DND-41 (cell line): ENCODE measurements around the gene KIR2DL3.
"Not testable (repeated sequence)": the region's sequence is repeated elsewhere in the genome, so short reads cannot be mapped to it uniquely, and the experiment has no call there.

Experiments used
- ATAC-seq: fragments of 200-7000 bp; cut with Tn5 transposase; 3 replicates; pipeline ENCODE4 v1.9.1; 2021; ENCODE audit warnings: low read depth; ENCODE audit not compliant: insufficient read depth
- DNase-seq: peaks from one replicate; pipeline ENCODE4 v3.0.0-alpha.2; 2020
- H2AFZ ChIP-seq: 2 replicates; pipeline ENCODE4 v1.6.0; 2012; ENCODE audit warnings: low read depth, low read length
- H3K27ac ChIP-seq: 2 replicates; pipeline ENCODE4 v1.5.1; 2012; ENCODE audit warnings: low read length, inconsistent platforms
- H3K27me3 ChIP-seq: fragments of 200-600 bp; sonication (generic); 2 replicates; pipeline ENCODE4 v1.6.0; 2012; ENCODE audit warnings: low read length, mild to moderate bottlenecking, inconsistent platforms; ENCODE audit not compliant: insufficient read depth, poor library complexity
- H3K36me3 ChIP-seq: 2 replicates; pipeline ENCODE4 v1.5.1; 2012; ENCODE audit warnings: low read length, inconsistent platforms; ENCODE audit not compliant: insufficient read depth
- H3K4me1 ChIP-seq: 2 replicates; pipeline ENCODE4 v1.5.1; 2012; ENCODE audit warnings: mild to moderate bottlenecking, low read length; ENCODE audit not compliant: insufficient read depth
- H3K4me2 ChIP-seq: 2 replicates; pipeline ENCODE4 v1.6.0; 2012; ENCODE audit warnings: mild to moderate bottlenecking, moderate library complexity, low read length, inconsistent platforms; ENCODE audit not compliant: insufficient read depth
- H3K4me3 ChIP-seq, 2 experiments: fragments of 200-600 bp in 1 of 2; shearing (Covaris generic) in 1 of 2; 2 replicates each; pipeline ENCODE4 v1.5.1; 2012 to 2016; ENCODE audit warnings: inconsistent platforms in 2 of 2, low read length in 2 of 2, mild to moderate bottlenecking in 2 of 2, low read depth in 1 of 2, moderate library complexity in 1 of 2
- H3K79me2 ChIP-seq: 2 replicates; pipeline ENCODE4 v1.6.0; 2012; ENCODE audit warnings: low read length, inconsistent platforms; ENCODE audit not compliant: insufficient read depth
- H3K9ac ChIP-seq: 2 replicates; pipeline ENCODE4 v1.6.0; 2012; ENCODE audit warnings: low read depth, mild to moderate bottlenecking, inconsistent platforms, low read length, moderate library complexity
- H3K9me3 ChIP-seq: 2 replicates; pipeline ENCODE4 v1.5.1; 2012; ENCODE audit warnings: low read length, moderate library complexity, mild to moderate bottlenecking, inconsistent platforms; ENCODE audit not compliant: insufficient read depth, severe bottlenecking
- H4K20me1 ChIP-seq: 2 replicates; pipeline ENCODE4 v1.6.0; 2012; ENCODE audit warnings: low read length; ENCODE audit not compliant: insufficient read depth

The KIR2DL3 gene

DNA sequence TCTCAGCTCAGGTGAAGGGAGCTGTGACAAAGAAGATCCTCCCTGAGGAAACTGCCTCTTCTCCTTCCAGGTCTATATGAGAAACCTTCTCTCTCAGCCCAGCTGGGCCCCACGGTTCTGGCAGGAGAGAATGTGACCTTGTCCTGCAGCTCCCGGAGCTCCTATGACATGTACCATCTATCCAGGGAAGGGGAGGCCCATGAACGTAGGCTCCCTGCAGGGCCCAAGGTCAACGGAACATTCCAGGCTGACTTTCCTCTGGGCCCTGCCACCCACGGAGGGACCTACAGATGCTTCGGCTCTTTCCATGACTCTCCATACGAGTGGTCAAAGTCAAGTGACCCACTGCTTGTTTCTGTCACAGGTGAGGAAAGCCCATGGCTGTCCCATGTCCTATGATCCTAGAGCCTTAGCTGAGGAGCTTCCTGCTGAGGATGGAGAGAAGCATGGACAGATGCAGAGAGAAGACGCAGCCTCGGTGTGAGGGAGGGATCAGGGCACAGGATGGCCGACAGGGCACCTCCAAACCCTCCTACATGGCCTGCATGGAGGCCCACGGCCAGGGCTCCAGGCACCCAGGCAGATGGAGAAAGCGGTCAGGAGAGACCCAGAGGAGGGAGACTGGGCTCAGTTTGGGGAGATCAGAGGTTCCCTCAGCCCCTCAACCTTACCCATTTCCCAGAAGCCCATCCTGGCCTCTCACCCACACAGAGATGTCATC is 36.9 kb downstream of the KIR2DL3 start:
- H3K9ac ChIP-seq, H3K36me3 ChIP-seq, H3K27ac ChIP-seq, H3K4me1 ChIP-seq, DNase-seq, H3K4me3 ChIP-seq, H3K27me3 ChIP-seq, H3K4me2 ChIP-seq, H3K9me3 ChIP-seq, ATAC-seq, H3K79me2 ChIP-seq, H2AFZ ChIP-seq, H4K20me1 ChIP-seq: not testable (repeated sequence)

DNA sequence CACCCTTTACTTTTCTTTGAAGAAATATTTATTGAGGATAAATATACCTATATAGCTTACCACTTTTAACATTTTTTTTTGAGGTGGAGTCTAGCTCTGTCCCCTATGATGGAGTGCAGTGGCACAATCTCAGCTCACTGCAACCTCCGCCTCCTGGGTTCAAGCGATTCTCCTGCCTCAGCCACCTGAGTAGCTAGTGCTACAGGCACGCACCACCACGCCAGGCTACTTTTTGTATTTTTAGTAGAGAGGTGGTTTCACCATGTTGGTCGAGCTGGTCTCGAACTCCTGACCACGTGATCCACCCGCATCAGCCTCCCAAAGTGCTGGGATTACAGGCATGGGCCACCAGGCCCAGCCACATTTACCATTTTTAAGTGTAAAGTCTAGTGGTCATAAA is 37.5 kb downstream of the KIR2DL3 start:
- H3K9ac ChIP-seq, H3K36me3 ChIP-seq, ATAC-seq, H3K79me2 ChIP-seq, H2AFZ ChIP-seq, H4K20me1 ChIP-seq, H3K27ac ChIP-seq, H3K4me2 ChIP-seq, H3K4me1 ChIP-seq, H3K4me3 ChIP-seq, H3K27me3 ChIP-seq, DNase-seq, H3K9me3 ChIP-seq: not testable (repeated sequence)

DNA sequence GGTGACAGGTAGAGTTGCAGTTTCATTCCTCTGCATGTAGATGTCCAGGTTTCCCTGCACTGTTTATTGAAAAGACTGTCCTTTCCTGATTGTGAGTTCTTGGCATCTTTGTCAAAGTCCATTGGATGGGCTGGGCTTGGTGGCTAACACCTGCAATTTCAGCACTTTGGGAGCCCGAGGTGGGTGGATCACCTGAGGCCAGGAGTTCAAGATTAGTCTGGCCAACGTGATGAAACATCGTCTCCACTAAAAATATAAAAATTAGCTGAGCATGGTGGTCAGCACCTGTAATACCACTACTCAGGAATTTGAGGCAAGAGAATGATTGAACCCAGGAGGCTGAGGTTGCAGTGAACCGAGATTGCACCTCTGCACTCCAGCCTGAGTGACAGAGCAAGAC is 39.5 kb downstream of the KIR2DL3 start:
- H3K9me3 ChIP-seq, H3K9ac ChIP-seq, DNase-seq, H3K36me3 ChIP-seq, H2AFZ ChIP-seq, H3K4me2 ChIP-seq, H3K4me1 ChIP-seq, H4K20me1 ChIP-seq, ATAC-seq, H3K4me3 ChIP-seq, H3K27me3 ChIP-seq, H3K27ac ChIP-seq, H3K79me2 ChIP-seq: not testable (repeated sequence)

DNA sequence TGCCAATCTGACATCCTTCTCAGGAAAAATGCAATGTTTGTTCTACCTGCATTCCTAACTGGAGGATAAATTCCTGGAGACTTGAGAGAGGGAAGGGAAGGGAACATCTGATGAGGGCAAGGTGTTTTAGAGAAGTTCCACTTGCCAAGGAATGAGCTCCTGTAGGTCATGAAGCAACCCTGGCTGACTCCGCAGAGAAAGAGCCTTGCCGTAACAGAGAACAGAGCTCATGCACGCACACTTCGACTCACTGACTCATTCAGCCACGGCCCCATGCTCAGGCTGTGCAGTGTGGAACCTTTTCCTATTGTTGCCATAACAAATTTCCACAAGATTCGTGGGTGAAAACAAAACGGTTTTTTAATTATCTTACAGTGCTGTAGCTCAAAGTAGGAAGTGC is 40.6 kb downstream of the KIR2DL3 start:
- H3K4me3 ChIP-seq, ATAC-seq, DNase-seq, H3K9me3 ChIP-seq, H2AFZ ChIP-seq, H3K9ac ChIP-seq, H3K79me2 ChIP-seq, H4K20me1 ChIP-seq, H3K4me1 ChIP-seq, H3K27ac ChIP-seq, H3K4me2 ChIP-seq, H3K27me3 ChIP-seq, H3K36me3 ChIP-seq: not testable (repeated sequence)

DNA sequence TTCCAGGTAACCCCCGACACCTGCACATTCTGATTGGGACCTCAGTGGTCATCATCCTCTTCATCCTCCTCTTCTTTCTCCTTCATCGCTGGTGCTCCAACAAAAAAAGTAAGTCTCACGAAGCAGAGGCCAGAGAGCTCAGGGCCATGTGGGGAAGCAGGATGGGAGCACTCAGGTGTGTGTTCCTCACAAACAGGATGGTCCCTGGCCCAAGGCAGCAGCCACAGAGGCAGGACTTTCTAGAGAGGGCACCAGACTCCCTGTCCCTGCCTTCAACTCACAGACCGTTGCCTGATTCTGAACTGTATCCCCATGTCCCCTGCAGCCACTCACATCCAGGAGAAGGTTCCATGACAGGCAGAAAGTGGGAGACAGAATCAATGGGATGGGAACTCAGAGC is 44.6 kb downstream of the KIR2DL3 start:
- H3K4me2 ChIP-seq, H4K20me1 ChIP-seq, H3K4me1 ChIP-seq, H3K4me3 ChIP-seq, ATAC-seq, H2AFZ ChIP-seq, H3K27me3 ChIP-seq, H3K79me2 ChIP-seq, DNase-seq, H3K9me3 ChIP-seq, H3K27ac ChIP-seq, H3K36me3 ChIP-seq, H3K9ac ChIP-seq: not testable (repeated sequence)

DNA sequence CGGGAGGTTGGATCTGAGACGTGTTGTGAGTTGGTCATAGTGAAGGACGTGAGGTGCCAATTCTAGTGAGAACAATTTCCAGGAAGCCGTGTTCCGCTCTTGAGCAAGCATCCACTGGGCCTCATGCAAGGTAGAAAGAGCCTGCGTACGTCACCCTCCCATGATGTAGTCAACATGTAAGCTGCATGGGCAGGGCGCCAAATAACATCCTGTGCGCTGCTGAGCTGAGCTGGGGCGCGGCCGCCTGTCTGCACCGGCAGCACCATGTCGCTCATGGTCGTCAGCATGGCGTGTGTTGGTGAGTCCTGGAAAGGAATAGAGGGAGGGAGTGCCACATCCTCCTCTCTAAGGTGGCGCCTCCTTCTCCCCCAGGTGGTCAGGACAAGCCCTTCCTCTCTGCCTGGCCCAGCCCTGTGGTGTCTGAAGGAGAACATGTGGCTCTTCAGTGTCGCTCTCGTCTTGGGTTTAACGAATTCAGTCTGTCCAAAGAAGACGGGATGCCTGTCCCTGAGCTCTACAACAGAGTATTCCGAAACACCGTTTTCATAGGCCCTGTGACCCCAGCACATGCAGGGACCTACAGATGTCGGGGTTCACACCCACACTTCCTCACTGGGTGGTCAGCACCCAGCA is 47.9 kb downstream of the KIR2DL3 start:
- H3K4me3 ChIP-seq, DNase-seq, H3K36me3 ChIP-seq, H3K27me3 ChIP-seq, H2AFZ ChIP-seq, H4K20me1 ChIP-seq, H3K9me3 ChIP-seq, H3K9ac ChIP-seq, H3K4me1 ChIP-seq, ATAC-seq, H3K27ac ChIP-seq, H3K4me2 ChIP-seq, H3K79me2 ChIP-seq: not testable (repeated sequence)

DNA sequence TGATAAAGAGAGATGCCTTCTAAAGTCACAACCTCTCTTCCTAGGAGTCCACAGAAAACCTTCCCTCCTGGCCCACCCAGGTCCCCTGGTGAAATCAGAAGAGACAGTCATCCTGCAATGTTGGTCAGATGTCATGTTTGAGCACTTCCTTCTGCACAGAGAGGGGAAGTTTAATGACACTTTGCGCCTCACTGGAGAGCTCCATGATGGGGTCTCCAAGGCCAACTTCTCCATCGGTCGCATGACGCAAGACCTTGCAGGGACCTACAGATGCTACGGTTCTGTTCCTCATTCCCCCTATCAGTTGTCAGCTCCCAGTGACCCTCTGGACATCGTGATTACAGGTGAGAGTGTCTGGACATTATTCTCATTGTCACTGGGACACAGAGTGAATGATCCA is 49.8 kb downstream of the KIR2DL3 start:
- not testable (repeated sequence) for ATAC-seq, H3K27ac ChIP-seq, H3K79me2 ChIP-seq, H3K4me2 ChIP-seq, H3K4me1 ChIP-seq, H3K4me3 ChIP-seq, DNase-seq, H3K9ac ChIP-seq, H3K27me3 ChIP-seq, H3K9me3 ChIP-seq, H2AFZ ChIP-seq, H4K20me1 ChIP-seq, H3K36me3 ChIP-seq
